ENCODE data around the gene TMEM221.

The TMEM221 gene

DNA sequence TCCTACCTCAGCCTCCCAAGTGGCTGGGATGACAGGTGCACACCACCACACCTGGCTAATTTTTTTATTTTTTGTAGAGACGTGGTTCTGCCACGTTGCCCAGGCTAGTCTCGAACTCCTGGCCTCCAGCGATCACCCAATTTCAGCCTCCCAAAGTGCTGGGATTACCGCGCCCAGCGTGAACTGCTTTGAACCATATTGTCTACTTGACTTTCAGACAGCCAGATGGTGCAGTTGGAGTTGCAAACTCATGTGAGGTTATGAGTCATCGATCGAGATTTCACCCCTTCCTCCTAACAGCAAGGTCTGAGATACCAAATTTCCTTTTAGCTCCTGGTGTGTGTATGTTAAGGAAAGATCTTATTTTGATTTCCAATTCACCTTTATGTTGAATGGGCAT lies 24.6 kb upstream of the TMEM221 start:
- no peak for DNase-seq (ENCODE audit: low read depth)

DNA sequence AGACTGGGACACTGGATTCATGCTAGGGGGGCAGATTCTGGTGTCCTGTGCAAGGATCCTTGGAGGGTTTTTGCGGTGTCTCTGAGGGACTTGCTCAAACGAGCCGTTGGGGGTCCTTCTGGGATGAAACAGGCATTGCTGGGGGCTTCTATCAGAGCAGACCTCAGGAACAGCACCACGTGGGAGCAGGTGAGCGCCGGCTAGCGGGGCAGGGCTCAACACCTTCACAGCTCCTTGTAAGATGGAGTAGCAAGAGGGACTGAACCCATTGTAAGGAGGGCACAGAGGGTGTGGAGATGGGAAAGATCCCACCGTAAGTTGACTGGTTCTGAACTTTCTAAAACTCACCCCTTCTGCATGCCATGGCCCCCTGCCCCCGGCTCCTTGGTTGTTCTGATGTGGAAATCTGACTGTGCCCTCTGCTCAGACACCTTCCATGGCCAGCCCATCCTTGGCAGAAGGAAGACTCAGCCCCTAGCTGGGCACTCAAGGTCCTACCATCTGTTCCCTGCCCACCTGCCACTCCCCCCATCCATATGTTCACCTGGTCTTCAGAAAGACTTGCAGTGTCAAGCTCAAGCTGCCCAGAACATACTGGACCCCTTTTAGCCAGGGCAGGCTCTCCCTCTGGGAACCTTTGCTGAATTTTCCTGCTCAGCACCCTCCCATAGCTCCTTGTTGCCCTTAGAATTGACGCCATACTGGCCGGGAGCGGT lies 23.1 kb upstream of the TMEM221 start:
- no peak for DNase-seq (ENCODE audit: low read depth)

DNA sequence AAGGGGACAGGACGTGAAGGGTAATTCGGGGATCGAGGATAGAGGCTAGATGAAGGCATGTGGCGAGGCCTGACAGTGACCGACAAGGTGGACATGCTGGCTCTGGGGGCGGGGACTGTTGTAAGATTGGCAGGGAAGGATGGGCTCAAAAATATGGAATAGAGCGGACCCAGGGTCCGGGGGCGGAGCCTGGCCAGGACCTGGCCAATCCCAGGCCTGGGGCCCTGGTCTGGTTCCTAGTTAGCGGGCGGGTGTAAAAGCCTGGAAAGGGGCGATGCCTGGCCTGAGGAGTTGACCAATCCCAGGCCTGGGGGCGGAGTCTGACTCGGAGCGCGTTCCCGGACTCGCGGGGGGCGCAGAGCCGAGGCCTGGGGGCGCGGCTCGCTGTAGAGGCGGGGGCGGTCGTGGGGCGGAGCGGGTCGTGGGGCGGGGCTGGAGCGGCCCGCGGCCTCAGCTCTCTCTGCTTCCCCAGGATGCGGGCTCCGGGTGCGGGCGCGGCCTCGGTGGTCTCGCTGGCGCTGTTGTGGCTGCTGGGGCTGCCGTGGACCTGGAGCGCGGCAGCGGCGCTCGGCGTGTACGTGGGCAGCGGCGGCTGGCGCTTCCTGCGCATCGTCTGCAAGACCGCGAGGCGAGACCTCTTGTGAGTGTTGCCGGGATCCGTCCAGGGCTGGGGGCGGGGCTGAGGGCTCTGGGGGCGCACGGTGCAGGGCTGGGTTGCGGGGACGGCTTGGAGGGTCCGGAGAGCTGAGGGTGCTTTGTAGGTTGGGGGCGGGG lies 21.8 kb upstream of the TMEM221 start, which contains the start of gene SLC27A1:
Gene SLC27A1, plus strand, starts transcription at position 457 of the 774 bp plus-strand sequence. Its CDS starts 17 bp downstream, at position 474.
- DNase-seq (ENCODE audit: low read depth): peak; percentile 98

DNA sequence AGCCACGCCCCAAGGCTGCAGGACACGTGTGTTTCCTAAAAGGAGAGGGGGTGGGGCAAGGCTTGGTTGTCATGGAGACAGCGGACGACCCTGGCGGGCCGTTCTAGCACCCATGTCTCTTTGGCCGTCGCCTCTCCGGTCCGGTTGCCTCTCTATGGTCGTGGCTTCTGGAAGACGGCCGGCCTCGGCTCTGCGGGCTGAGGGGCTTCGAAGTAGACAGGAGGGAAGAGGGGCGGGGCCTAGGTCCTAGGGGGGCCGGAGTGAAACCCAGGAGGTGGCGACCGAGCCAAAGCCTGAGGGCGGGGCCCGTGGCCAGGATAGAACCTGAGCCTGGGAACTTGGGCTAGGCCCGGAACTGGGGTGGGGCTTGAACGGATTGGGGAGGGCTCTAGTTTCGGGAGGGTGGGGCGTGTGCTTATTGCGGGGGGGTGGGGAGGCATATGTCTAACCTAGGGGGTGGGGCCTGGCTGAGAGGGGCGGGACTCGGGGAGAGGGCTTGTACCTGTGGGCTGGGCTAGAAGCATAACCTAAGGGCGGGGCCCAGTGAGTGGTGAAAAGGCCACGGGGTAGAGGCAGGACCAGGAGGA lies 21.1 kb upstream of the TMEM221 start:
- peak; percentile 95 for DNase-seq (ENCODE audit: low read depth)

DNA sequence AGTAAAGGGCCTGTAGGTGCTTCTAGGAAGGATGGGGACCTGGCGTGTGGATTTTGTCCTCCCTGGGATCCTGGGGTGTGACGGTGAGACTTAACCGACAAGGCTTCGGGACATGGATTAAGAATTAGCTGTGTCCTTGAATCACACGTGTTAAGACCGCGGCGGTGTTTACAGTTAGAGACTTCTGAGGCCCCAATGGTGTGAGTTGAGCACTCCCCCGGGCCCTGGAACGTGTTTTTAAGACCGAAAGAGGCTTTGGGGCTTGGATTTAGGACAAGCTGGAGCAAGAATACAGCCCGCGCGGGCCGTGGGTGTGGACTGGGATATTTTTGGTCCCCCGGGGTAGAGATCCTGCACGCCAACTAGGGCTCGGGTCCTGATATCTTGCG lies 20.6 kb upstream of the TMEM221 start:
- no peak for DNase-seq (ENCODE audit: low read depth)

DNA sequence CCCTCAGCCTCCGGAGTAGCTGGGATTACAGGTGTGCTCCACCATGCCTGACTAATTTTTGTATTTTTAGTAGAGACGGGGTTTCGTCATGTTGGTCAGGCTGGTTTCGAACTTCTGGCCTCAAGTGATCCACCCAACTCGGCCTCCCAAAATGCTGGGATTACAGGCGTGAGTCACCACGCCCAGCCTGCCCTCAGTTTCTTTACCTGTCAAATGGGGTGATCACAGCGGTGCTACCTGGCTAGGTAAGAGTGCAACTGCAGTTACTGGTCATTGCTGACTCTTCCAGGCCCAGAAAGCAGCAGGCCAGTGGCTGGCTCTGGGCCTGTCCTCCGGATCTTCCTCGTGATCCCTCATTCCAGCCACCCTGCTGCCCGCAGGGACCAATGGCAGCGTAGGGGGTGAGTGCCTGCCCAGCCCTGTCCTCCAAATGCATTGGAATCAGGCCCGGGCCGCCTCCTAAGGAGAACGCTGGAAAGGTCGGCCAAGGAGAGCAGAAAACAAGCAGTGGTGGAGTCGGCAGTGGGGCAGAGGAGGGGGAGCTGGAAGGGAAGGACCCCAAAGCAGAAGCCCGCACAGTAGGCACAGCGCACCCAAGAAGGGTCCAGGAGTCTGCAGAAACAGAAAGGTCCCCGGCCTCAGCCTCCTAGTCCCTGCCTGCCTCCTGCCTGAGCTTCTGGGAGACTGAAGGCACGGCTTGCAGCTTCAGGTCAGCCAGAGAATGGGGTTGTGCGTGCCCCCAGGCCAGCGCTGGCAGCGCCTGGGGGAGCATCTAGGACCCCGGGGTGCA lies 20.0 kb upstream of the TMEM221 start:
- no peak for DNase-seq (ENCODE audit: low read depth)

DNA sequence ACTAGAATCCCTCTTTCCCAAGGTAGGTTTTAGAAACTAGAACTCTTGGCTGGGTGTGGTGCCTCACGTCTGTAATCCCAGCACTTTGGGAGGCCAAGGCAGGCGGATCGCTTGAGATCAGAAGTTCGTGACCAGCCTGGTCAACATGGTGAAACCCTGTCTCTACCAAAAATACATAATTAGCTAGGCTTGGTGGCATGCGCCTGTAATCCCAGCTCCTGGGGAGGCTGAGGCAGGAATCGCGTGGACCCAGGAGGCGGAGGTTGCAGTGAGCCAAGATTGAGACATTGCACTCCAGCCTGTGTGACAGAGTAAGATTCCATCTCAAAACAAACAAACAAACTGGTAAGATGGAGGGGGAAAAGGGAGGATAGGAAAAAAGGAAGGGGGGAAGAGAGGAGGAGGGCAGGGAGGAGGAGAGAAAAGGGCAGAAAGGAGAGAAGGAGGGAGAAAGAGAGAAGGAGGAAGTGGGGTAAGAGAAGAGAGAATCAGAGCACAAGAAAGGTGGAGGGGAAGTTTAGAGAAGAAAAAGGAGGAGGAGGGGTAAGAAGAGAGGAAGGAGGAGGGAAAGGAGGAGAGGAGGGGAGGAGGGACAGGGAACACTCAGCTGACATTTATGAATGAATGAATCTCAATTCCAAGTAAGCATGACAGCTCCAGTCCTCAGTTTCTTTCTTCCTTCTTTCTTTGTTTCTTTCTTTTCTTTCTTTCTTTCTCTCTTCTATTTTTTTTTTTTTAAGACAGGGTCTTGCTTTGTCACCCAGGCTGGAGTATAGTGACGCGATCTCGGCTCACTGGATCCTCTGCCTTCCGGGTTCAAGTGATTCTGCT lies 19.2 kb upstream of the TMEM221 start:
- DNase-seq (ENCODE audit: low read depth): no peak

DNA sequence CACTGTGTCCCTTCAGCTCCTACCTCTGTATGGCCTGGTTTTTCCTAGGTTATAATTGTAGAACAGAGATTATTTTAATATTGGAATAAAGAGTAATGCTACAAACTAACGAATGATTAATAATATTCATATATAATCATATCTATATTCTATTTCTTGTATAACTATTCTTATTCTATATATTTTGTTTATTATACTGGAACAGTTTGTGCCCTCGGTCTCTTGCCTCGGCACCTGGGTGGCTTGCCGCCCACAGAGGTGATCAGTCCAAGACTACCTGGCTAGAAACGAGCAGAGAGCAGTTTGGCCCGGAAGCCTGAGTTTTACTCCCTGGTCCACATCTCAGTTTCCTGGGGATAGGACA lies 18.0 kb upstream of the TMEM221 start:
- DNase-seq (ENCODE audit: low read depth): no peak

DNA sequence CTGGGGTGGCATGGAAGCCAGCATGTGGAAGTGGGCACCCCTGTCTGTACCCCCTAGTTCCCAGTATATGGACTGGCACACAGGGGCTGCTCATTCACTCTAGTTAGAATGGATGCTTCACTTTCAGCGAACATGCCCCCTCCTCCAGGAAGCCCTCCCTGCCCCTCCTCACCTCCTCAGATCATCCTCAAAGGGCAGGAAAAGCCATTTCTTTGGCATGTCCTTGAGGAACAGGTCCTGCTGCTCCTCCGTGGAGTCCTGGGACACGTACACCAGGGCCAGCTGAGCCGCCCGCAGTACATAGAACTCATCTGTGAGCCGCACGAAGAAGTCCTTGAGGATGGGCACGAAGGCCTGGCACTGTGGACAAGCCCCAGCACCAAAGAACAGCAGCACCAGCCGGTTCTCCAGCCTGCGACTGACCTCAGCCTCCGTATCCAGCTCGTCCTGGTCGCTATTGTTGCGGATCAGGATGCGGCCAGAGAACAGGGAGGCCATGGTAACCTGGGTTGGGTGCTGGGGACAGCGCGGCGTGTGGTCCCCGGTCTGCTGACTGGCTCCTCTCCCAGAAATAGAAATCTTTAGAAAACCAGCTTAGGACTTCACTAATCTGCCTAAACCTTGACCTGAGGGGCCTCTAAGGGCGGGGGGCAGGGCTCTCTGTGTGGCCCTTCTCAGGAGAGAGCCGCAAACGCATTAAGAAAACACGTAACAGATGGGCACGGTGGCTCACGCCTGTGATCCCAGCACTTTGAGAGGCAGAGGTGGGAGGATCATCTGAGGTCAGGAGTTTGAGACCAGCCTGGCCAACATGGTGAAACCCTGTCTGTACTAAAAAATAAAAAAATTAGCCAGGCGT lies 12.1 kb upstream of the TMEM221 start, which contains the start of gene NXNL1:
Gene NXNL1, minus strand, starts transcription at position 555 of the 859 bp plus-strand sequence. Its CDS starts 57 bp downstream, at position 498.
- no peak for DNase-seq (ENCODE audit: low read depth)

DNA sequence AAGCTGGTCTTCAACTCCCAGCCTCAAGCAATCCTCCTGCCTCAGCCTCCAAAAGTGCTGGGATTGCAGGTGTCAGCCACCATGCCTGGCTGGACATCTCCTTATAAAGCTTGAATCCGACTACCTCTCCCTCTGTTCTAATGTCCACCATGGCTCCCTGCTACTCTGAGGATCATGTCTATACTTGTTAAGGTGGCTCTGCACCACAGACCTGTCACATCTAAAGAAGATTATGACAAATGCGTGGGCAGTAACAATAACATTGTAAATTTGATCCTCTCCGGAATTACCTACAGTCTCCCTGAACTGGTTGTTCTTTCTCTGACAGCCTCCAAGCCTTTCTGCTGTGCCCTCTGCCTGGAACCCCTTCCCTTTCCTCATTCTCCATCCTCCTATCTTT lies 10.5 kb upstream of the TMEM221 start:
- no peak for DNase-seq (ENCODE audit: low read depth)

DNA sequence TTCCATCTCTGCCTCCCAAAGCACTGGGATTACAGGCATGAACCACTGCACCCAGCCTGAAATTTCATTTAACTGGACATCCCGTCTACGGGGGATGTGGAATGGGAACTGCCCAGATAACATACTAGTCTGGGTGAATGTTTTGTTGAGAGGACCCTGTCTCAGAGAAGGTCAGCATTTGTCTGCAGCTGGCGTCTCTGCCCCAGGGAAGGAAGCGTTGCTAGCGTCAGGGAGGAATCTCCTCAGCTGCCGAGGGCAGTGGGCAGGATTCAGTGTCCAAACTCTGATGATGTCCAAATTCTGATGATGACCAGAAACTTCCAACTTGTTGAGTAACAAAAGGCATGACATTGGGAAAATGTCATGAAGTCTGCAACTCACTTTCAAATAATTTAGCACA lies 9.1 kb upstream of the TMEM221 start:
- no peak for DNase-seq (ENCODE audit: low read depth)

DNA sequence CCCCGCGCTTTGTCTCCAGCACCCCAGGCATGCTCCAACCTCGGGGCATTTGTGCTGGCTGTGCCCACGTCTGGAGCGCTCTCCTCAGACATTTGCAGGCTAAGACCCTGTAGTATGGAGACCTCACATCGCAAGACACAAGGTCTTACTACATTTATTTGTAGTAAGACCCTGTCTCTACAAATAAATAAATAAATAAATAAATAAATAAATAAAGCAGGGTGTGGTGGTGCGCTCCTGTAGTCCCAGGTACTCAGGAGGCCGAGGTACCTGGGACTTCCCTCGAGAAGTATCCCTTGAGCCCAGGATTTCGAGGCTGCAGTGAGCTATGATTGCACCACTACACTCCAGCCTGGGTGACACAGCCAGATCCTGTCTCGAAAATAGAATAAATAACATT lies 7.7 kb upstream of the TMEM221 start:
- DNase-seq (ENCODE audit: low read depth): no peak

DNA sequence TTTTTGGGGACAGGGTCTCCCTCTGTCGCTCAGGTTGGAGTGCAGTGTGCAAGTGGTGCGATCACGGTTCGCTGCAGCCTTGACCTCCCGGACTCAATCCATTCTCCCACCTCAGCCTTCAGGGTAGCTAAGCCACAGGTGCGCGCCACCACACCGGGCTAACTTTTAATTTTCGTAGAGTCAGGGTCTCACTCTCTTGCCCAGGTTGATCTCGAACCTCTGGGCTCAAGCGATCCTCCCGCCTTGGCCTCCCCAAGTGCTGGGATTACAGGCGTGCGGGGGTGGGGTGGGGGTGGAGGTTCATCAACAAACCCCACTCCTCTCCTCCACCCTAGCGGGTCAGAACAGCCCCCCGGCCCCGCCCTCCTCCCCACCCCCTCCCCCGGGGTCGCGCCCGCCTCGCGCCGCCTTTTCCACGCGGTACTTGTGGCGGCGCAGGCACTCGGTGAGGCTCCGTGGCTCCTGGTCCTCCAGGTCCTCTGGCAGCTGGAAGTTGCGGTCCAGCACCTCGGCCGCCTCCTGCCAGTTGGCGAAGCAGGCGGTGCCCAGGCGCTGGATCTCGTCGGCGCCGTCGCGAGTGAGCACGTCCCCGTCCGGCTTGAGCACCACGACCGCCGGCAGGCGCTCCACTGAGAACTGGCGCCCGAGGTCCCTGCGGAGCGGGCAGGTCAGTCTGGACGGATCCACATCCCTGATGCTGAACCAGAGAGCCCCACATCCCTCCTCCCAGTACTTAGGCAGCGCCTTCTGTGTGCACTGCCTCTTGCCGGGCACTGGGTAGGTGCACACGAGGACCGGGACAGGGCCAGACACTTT lies 7.0 kb upstream of the TMEM221 start:
- DNase-seq (ENCODE audit: low read depth): no peak

DNA sequence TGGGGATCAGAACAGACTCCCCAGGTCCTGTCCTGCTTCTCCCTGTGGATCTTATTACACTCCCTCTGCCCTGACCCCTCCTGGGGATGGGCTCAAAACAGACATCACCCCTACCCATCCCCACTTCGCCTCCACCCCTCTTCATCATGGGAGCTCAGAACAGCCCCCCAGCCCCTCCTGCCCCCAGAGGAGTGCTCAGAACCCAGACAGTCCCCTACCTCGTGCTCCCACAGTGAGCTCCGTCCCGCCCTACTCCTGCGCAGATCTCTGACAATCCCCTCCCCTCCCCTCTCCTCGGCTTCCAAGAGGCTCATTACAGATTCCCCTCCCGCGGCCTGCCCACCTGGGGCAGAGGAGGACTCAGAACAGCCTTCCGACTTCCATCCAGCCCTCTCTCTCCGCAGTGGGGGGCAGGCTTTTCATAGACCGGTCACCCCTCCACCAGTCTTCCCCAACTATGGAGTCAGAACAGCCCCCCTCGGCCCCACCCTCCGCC lies 6.2 kb upstream of the TMEM221 start:
- DNase-seq (ENCODE audit: low read depth): no peak

DNA sequence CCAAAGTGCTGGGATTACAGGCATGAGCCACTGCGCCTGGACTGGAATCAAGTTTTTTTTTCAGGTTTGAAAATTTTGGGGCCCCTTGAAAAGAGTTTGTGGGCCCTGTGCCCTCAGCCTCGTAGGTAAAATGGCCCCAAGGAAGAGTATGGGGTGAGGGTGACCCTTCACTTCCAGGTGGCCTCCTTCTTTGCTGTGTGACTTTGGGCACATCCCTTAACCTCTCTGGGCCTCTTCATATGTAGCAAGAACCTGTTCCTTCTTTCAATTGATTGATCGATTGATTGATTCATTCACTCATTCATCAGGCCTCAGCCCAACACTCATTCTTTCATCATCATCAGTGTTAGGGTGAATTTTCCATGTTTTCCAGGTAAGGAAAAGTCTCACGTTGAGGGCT lies 3.4 kb upstream of the TMEM221 start:
- DNase-seq (ENCODE audit: low read depth): no peak

DNA sequence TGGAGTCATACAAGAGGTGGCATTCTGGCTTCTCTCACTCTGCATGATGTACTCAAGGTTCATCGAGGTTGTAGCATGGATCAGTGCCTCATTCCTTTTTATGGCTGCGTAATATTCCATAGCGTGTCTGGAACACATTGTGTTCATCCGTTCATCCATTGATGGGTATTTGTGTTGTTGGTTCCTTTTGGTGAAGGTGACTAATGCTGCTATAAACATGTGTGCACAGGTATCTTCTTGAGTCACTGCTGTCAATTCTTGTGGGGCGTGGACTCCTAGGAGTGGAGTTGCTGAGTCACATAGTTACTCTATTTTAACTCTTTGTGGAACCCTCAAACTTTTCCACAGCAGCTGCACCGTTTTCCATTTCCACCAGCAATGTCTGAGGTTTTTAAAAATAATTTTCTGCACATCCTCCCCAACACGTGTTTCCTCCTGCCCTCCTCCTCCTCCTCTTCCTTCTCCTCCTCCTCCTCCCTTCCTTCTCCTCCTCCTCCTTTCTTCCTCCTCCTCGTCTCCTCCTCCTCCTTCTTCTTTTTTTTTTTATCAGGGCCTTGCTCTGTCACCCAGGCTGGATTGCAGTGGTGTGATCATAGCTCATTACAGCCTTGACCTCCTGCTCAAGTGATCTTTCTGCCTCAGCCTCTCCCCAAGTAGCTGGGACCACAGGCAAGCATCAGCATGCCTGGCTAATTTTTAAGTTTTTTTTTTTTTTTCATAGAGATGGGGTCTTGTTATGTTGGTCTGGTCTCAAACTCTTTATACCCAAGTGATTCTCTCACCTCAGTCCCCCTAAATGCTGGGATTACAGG lies 2.0 kb upstream of the TMEM221 start:
- no peak for DNase-seq (ENCODE audit: low read depth)

DNA sequence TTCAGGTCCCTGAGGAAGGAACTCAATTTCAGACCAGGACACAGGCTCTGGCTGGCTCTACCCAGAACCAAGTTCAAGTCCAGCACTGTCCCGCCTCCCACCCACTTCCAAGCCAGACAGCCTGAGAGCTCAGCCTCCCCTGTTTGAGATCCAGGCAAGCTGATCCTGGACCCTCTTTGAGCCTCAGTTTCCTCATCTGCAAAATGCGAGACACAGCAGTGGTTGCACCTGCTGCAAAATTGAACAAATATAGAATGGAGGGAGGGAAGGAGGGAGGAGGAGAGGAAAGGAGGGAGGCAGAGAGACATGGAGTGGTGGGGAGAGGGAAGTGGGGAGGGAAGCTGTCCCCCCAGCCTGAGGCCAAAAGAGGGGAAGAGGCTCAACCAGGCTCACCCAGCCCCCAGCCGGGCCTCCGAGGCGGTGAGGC lies 751 bp downstream of the TMEM221 start:
- no peak for DNase-seq (ENCODE audit: low read depth)

DNA sequence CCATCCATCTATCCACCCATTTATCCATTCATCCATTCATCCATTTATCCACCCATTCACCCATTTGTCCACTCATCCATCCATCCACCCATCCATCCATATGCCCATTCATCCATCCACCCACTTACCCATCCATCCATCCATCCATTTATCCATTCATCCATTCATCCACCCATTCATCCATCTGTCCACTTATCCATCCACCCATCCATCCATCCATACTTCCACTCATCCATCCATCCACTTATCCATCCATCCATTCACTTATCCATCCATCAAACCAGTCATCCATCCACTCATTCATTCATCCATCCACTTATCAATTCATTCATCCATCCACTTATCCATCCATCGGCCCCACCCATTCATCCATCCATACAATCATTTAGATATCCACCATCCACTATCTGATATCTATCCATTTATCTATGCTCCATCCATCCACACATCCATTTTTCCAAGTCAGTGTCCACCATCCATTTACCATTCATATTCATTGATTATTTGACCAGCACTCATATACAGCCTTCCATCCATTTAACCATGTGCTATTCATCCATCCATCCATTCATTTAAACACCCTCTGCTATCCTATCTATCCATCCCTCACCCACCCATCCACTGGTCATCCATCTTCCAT lies 2.8 kb downstream of the TMEM221 start:
- no peak for DNase-seq (ENCODE audit: low read depth)
